GM10266 (cell line): ENCODE measurements around the gene PLEKHA6.

Source experiments
- DNase-seq: peaks from one replicate; pipeline ENCODE4 v3.0.0; 2012; ENCODE audit errors: extremely low spot score
- TF ChIP-seq, protein P1 (sequence below): IDR thresholded peaks from 2 replicates; pipeline ENCODE4 v1.5.1; 2012; ENCODE audit warnings: mild to moderate bottlenecking, low read depth; ENCODE audit not compliant: control insufficient read depth, insufficient read depth; ENCODE audit errors: missing control alignments

The PLEKHA6 gene

GRCh38 chr1:204171751-204172178 lies 188.0 kb downstream of the PLEKHA6 start:
- DNase-seq = no peak
- TF ChIP-seq, protein P1, sequence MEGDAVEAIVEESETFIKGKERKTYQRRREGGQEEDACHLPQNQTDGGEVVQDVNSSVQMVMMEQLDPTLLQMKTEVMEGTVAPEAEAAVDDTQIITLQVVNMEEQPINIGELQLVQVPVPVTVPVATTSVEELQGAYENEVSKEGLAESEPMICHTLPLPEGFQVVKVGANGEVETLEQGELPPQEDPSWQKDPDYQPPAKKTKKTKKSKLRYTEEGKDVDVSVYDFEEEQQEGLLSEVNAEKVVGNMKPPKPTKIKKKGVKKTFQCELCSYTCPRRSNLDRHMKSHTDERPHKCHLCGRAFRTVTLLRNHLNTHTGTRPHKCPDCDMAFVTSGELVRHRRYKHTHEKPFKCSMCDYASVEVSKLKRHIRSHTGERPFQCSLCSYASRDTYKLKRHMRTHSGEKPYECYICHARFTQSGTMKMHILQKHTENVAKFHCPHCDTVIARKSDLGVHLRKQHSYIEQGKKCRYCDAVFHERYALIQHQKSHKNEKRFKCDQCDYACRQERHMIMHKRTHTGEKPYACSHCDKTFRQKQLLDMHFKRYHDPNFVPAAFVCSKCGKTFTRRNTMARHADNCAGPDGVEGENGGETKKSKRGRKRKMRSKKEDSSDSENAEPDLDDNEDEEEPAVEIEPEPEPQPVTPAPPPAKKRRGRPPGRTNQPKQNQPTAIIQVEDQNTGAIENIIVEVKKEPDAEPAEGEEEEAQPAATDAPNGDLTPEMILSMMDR = no peak

DNA sequence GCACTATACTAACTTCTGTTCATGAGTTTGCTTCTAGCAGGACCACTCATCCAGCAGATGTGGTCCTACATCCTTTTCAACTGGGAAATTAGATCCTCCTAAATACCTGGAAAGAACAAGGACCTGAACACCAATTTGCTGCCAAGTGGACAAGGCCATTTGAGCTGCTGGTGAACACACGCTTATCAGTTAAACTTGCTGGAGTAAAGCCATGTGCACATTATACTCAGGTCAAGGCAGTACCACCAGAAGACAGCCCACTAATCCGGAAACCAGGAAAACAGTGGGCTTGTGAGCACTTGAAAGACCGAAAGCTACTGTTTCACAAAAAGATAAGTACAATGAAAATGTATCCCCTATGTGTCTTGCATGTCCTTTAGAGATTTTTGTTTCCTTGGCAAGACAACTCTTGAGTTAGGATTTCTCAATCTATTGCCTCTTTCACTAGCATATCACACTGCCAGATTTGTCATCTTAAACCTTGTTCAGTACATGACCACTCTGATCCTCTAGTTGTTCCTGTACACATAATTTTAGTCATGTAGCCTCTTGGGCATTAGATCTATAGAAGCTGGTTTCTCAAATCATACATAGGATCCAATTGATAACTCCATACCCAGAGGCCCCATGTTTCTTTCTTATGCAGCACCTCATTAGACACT lies 189.1 kb downstream of the PLEKHA6 start:
- TF ChIP-seq, protein P1 = no peak
- no peak for DNase-seq

GRCh38 chr1:204169858-204170257 lies 189.9 kb downstream of the PLEKHA6 start:
- TF ChIP-seq, protein P1 = no peak
- DNase-seq = no peak
